ENCODE measurements around the gene EMX2.
"Not testable (repeated sequence)": the region's sequence is repeated elsewhere in the genome, so short reads cannot be mapped to it uniquely, and the experiment has no call there.

The EMX2 gene

DNA sequence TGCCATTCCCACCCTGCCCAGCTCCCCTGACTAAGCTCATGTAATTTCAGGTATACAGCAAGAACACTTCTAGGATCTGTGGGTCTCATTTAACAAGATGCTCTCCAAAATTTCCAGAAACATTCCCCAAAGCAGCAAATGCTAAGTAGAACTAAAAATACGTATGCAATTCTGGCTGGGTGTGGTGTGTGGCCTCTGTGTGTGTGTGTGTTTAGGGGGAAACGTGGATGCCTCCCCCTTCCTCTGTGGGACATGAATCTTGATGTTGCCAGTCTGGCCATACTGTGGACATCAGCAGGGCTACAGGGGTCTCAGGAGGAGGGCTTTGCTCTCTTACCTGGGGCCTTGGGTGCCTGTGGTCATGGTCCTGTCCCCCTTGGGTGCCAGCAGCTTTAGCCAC lies 18.4 kb downstream of the EMX2 start:
- no peak for DNase-seq

DNA sequence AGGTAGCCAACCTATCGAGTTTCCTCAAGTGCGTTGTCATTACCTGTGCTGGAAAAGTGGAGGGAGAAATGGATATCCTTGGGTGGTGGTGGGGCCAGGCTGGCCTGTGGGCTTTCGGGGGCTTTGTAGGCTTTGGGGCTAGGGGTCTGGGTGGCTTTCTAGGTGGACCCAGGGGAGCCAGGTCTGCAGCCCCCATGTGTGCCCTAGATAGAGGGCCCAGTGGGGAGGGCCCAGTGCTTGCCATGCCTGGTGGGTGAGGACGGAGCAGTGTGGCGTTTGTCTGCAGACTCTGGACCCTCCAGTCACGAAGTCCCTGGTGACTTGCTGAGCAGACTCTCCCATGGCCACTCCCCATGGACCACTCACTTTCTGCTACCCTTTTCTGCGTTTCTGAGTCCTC lies 19.7 kb downstream of the EMX2 start:
- DNase-seq, result no peak

DNA sequence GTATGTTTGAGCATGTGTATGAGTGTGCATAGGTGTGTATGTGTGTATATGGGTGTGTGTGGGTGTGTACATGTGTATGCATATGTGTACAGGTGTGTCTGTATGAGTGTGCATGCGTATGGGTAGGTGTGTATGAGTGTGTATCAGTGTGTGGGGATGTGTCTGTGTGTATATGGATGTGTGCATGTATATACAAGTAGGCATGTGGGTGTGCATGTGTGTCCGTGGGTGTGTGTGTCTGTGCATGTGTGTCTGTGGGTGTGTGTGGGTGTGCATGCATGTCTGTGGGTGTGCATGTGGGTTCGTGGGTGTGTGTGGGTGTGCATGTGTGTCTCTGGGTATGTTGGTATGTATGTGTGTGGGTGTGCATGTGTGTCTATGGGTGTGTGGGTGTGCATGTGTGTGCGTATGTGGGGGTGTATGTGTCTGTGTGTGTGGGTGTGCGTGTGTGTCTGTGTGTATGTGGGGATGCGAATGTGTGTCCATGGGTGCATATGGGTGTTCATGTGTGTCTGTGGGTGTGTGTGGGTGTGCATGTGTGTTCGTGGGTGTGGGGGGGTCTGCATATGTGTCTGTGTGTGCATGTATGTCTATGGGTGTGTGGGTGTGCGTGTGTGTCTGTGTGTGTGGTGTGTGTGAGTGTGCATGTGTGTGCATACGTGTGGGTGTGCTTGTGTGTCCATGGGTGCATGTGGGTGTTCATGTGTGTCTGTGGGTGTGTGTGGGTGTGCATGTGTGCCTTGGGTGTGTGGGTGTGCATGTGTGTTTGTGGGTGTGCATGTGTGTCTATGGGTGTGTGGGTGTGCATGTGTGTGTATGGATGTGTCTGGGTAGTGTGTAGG lies 20.6 kb downstream of the EMX2 start:
- DNase-seq, result no peak

DNA sequence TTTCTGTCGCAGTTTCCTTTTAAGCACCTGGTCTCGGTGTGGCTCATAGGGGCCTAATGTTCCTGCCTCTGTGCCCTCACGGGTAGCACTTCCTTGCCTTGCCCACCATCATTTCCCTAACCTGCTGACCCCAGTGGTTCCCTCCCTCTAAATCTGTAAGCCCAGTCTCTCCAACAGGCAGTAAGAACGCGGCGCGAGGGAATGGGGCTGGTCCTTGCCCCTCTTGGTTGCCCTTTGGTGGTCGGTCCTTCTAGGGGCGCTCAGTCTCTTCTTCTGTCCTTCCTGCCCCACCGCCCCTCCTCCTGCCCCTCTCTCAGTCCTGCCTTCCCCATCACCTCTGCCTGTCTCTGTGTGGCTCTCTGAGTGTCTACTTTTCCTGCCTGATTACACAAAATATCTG lies 21.2 kb downstream of the EMX2 start:
- DNase-seq, result no peak

DNA sequence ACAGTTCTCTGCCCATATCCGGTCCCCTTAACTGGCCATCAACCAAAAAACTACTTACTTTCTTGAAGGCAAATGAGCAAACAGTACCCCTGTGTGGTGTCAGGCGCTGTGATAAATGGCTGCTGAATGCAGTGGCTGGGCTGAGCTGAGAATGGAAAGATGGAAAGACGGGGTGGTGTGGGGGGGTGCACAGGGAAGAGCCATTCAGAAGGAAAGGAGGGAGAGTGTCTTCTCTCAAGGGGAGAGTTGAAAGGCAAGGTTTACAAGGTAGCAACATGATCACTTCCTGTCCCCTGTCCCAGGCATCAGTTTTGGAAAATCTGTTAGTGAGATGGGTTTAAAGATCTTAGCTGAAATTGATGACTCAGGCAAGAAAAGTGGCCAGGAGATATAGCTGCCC lies 22.5 kb downstream of the EMX2 start:
- DNase-seq, result no peak

DNA sequence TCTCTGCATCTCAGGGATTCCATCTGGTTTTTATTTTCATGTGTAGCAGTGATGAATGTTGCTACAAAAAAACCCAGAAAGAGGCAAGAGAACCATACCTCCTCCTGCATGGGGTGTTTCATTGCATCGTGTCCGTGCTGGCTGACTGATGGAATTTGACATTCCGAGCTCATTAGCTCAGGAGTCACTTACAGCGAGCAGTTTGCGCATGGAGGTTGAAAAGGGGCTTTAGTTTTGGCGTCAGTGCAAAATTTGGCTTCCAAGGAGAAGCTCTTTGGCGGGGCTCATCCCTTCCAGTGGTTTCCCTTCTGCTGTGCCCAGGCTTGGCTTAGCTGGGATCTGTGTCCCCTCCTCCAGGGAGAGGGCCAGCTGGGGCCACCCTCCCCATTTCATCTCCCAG lies 25.8 kb downstream of the EMX2 start:
- peak; percentile 77 for DNase-seq

DNA sequence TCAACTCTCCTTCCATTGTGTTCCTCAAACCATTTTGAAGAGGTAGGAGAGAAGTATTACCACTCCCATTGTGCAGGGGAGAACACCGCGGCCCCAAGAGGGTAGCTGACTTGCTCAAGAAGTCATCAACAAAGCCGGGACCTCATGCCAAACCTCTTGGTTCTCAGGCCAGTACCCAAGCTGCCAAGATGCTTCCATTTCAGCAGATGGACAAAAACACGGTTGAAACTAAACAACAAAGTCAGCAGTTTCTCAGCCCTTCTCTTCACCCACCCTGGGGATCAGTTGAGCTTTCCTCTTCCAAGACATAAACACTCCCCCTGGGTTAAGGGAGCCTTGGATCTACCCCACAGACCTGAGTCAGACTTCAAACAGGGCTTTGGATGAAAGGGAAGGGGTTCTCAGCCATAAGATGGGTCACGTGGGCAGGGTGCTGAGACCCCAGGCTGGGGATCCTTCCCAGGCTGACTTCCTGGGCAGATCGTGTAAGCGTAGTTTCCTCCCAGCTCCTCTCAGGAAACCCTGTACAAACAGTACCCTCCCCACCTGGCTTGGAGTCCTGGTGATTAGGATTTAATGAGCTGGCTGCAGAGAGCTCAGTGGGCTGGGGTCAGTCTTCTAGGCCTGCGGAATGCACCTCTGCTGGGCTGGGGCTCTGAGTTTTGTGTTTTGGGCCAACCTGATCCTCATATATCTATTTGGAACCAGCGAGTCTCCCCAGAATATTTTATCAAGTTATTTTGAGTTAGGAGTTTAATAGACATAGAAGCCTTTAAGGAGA lies 27.3 kb downstream of the EMX2 start:
- no peak for DNase-seq

DNA sequence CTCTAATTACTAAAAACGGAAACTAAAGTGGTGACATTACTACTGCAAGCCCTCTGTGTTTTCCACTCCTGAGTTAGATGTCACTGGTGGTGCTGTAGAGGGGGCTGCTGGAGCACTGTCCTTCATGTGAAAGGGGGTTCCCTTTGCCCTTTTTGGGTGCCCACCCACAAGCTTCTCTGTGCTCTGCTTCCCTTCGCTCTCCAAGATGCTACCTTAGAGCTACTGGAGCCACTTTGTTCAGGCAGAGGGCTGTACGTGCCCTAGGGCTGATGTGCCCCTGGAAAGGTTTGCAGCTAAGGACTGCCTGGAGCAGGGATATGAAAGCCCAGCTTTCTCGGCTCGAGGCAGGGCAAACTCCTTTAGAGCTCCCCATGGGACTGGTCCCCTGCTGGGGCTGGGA lies 28.3 kb downstream of the EMX2 start:
- DNase-seq, result no peak

DNA sequence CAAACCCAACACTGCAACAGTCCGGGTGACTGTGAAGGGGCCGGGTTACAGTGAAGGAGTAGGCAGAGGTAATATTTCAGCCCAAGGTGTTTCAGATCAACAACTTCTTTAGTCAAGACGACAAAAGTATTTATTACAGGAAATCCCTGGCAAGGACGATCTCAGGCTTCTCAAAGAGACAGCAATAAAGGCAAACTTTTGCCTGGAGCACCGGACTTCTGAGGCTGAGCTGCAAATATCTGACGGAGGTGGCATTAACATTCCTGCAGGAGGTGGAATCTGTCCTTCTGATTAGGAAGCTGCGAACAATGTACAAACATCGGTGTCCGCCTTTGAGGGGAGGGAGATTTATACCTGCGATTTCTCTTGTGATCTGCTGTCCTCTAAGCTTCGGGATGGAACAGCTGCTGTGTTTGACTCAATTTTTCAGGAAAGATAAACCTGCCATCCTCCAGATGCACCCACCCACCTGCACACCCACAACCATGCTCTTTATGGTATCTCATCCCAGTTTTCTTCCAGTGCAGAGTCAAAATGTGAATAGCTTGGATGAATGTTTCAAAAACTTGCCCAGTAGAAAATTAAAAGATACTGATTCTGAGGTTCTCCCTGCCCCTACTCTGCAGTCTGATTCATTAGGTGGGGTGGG lies 32.1 kb downstream of the EMX2 start:
- DNase-seq, result no peak

DNA sequence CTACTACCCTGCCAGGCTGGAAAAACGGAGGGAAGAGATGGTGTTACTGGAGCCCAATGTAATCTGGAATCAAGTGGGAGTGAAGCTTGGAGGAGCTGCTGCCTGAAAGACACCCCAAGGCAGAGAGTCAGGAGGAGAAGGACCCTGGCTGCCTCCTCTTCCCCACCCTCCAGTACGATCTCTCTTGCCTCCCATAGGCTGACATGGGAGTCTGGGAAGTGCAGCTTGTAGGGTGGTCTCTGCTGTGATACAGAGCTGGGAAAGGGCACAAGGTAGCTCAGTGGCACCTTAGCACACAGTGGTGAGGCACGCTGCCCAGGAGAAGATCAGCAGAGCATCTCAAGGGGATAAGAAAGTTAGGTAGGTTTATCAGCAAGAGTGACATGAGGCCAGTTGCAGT lies 35.9 kb downstream of the EMX2 start:
- DNase-seq, result no peak

DNA sequence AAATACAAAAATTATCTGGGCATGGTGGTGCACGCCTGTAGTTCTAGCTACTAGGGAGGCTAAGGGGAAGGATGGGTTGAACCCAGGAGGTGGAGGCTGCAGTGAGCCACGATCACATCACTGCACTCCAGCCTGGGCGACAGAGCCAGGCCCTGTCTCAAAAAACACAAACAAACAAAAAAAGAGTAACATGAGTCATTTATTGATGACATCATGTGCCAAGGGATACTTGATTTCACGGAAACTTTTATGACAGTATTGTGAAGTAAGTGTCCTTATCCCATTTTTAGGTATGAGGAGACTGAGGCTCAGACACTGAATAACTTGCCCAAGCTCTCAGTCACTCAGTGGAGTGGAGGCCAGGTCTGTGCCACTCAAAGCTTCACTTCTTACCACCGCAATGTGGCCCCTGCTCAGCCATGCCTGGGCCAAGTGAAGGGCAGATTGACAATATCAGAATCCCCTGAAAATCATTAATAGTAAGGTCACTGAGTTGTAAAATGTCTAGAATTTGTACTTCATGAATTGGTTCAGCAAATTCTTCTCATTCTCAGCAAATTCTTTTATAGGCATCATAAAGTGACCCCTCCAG lies 36.5 kb downstream of the EMX2 start:
- DNase-seq, result no peak

DNA sequence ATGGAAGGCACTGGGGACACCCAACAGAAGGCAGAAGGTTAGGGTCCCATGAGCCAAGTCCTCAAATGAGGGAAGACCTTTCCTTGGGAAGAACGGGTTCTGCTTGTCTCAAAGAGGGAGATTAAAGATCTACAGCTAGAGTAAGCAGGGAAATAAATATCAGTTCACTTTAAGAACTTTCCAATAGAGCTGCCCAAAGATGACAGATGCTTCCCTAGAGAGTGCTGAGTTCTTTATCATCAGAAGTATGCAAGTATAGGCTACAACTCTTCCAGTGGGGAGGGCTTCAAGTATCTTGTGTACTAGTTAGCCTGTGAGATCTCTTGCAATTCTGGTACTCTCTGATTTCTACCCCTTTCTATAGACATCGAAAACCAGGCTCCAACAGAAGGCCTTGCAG lies 39.4 kb downstream of the EMX2 start:
- no peak for DNase-seq

DNA sequence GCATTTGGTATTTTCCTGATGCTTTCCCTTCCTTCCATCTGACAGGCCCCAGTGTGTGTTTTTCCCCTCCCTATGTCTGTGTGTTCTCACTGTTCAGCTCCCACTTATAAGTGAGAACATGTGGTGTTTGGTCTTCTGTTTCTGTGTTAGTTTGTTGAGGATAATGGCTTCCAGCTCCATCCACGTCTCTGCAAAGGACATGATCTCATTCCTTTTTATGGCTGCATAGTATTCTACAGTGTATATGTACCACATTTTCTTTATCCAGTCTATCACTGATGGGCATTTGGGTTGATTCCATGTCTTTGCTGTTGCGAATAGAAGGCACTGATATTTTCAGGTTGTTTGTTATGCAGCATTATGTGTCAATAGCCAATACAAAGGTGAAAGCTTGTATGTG lies 42.3 kb downstream of the EMX2 start:
- not testable (repeated sequence) for DNase-seq

DNA sequence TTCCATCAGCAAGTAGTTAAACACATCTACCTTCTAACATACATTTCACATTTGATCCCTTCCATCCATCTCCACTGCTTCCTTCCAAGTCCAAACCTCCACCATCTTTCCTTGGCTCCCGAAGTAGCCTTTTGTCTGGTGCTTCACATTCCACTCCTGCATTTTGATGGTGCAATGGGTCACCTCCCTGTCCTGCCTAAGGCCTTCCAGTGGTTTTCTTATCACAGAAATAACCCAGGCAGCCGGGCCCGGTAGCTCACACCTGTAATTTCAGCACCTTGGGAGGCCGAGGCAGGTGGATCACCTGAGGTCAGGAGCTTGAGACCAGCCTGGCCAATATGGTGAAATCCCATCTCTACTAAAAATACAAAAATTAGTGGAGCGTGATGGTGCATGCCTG lies 44.5 kb downstream of the EMX2 start:
- DNase-seq, result no peak

DNA sequence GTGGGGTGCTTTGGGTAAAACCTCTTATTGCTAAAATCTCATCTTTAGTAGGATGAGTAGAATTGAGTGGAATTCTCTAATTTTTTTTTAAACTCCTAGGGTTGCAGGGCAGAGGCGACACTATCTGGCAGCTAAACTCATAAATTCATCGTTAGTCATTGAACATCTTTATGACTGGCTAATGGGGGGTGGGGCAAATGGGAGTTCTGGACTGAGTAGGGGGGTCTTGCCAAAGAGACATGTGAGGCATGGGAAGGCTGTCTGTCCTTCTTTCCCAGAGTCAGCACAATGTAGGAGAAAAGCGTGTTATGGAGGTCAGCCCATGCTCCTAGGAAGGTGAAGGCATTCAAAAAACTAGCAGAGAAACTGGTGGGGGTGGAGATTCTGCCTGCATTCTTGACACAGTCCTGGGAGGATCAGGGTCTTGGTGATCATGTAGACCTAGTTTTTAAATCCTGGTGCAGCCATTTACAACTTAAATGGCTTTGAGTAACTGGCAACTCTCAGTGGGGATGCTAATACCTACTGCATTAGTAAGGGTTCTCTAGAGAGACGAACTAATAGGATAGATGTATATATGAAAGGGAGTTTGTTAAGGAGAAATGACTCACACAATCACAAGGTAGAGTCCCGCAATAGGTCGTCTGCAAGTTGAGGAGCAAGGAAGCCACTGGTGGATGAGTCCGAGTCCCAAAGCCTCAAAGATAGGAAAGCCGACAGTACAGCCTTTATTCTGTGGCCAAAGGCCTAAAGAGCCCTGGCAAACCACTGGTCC lies 47.7 kb downstream of the EMX2 start:
- peak; percentile 64 for DNase-seq

DNA sequence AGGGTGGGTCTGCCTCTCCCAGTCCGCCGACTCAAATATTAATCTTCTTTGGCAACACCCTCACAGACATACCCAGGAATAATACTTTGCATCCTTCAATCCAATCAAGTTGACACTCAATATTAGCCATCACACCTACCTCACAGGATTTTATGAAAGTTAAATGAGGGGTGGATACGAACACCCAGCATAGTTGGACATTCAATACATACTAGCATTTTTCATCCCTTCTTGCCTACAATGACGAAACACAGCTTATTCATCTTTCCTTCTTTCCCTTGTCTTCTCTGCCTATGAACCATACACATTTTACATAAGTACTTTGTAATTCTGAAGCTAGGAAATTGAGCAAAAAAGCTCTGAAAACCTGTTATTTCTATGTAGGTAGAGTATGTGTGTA lies 48.5 kb downstream of the EMX2 start:
- DNase-seq, result no peak

DNA sequence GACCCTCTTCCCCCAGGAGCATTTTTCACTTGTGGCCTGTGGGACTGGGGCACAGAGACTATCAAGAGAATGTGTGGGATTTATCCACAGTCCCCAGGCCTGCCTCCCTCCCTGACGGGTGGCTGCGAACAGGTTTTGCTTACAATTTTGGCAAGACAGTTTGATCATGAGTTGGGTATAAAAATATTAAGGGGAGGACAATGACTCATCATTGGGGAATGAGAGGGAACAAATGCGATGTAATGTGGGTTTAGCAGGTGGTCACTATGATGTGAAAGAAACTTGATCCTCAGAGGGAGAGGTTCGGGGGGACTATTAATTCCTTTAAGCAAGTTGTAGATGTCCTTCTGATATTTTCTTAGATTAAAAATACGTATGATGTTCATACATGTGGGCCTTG lies 52.2 kb downstream of the EMX2 start:
- DNase-seq, result no peak

DNA sequence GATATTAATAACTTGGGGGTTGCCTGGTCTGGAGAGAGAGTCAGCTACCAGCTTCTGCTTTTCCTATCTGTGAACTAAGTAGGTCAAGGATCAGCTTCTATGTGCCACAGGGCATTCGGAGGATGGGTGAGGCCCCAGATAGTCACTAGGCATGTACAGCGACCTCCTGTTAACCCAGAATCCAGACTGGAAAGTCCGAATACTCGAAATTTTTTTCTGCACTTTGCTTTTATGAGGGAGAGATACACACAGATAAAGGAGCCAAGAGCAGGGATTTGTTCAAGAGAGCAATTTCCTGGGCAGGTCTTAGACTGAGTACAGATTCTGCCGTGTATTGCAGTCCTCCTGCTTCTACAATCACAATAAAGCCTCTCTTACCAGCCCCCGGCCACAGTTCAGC lies 54.2 kb downstream of the EMX2 start:
- DNase-seq, result no peak

DNA sequence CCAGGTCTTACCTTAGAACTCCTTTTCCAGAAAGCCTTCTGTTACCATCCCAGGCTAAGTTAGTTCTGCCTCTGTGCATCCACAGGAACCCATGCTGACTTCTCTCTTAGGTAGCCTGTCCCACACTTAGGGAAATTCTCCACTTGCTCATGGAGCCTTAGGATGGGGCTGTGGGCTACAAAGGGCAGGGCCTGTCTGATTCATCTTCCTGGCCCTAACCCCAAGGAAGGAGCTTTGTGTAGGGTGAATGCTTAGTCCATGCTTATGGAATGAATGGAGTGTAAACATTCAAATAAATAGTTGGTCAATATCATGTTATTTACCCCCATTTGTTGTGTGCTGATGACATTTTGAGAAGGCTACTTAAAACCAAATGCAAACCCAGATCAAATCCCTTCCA lies 54.7 kb downstream of the EMX2 start:
- peak; percentile 16 for DNase-seq

All from fibroblast of skin of scalp (primary cell).